Stimulated activated CD4-positive, alpha-beta T cell treated with anti-CD3 and anti-CD28 coated beads, Interleukin-4, amount 100 ng/mL, for 24 hours (primary cell): ENCODE data around the gene DMP1.
"Not testable (repeated sequence)": the region's sequence is repeated elsewhere in the genome, so short reads cannot be mapped to it uniquely, and the experiment has no call there.

Source experiments
- DNase-seq: peaks from one replicate; pipeline ENCODE4 v3.0.0-alpha.2; 2020

Gene DMP1

GRCh38 chr4:87688316-87688715, 38.2 kb downstream of the DMP1 start:
- no peak for DNase-seq

DNA sequence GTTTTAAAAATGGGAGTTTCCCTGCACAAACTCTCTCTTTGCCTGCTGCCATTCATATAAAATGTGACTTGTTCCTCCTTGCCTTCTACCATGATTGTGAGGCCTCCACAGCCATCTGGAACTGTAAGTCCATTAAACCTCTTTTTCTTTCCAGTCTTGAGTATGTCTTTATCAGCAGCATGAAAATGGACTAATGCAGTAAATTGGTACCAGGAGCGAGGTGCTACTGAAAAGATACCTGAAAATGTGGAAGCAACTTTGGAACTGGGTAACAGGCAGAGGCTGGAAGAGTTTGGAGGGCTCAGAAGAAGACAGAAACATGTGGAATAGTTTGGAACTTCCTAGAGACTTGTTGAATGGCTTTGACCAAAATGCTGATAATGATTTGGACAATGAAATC, 40.9 kb downstream of the DMP1 start:
- DNase-seq = not testable (repeated sequence)

DNA sequence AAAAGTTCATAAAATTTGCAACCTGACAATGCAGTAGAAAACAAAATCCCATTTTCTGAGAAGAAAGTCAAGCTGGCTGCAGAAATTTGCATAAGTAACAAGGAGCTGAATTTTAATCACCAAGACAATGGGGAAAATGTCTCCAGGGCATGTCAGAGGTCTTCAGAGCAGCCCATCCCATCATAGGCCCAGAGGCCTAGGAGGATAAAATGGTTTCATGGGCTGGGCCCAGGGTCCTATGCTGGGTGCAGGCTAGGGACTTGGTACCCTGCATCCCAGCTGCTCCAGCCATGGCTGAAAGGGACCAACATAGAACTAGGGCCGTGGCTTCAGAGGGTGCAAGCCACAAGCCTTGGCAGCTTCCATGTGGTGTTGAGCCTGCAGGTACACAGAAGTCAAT, 42.0 kb downstream of the DMP1 start:
- not testable (repeated sequence) for DNase-seq

DNA sequence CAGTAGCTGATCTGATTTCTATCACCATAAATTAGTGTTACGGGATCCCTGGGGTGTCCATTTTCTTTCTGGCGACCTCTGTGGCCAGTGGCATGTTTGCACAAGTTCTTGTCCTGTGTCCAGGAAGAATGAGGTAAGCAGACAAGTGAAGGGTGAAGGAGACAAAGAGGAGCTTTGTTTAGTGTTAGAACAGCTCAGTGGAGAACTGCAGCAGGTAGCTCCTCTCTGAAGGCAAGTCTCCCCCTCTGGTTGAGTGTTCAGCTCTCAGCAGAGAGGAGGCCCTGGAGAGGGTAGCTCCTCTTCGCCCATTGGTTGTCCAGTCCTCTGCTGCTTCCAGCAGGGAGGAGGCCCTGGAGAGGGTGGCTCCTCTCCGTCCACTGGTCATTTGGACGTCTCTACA, 47.2 kb downstream of the DMP1 start:
- no peak for DNase-seq

GRCh38 chr4:87697945-87698344, 47.9 kb downstream of the DMP1 start:
- DNase-seq = no peak

GRCh38 chr4:87698394-87698793, 48.3 kb downstream of the DMP1 start:
- DNase-seq = no peak

GRCh38 chr4:87704001-87704400, 53.9 kb downstream of the DMP1 start:
- no peak for DNase-seq

DNA sequence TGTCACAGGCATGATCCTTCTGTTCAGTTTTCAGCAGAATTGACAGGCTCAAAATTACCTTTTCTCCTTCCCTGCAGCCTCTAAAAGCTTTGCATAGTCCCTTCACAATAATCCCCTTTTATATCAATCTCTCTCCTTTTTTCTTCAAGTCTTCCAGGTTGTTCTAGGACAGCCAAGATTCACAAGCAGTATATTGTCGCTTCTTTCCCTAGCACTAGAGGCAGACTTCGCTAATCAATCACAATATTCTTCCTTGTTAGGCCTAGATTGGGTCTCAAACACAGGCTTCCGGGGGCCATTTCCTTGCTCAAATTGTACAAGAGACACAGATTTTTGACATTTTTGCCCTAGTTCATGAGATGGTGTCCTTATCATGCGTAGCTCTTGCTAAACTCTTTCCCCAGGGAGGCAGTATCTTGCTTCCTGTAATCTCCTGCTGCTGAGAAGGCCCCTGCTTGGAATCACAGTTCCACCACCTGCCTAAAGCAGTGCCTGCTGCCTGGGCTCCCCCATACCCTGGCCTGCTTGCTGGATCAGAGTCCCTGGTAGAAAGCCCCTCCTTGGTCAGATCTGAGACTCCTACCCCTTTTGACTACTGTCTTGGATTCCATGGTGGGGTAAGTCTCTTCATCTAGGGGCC, 57.3 kb downstream of the DMP1 start:
- no peak for DNase-seq
